H9 (cell line): ENCODE results near the gene MRRF. TPM values are rescaled to one million over a fixed set of nuclear protein-coding genes. Genes with fewer than 3 reads are reported as not detected.

Experiments
- DNase-seq: peaks from one replicate; pipeline ENCODE4 v3.0.0-alpha.2; 2017
- H2AFZ ChIP-seq: one replicate; pipeline ENCODE4 v1.6.1; 2013; ENCODE audit warnings: mild to moderate bottlenecking, low read length, control low read depth, moderate library complexity
- H2AK5ac ChIP-seq: 2 replicates; pipeline ENCODE4 v1.6.1; 2013; ENCODE audit warnings: low read length, control low read depth, mixed read lengths; ENCODE audit not compliant: insufficient read length
- H2BK120ac ChIP-seq: one replicate; pipeline ENCODE4 v1.6.1; 2013; ENCODE audit warnings: low read depth, mild to moderate bottlenecking, low read length, control low read depth, inconsistent platforms; ENCODE audit not compliant: poor library complexity, severe bottlenecking
- H2BK12ac ChIP-seq: 2 replicates; pipeline ENCODE4 v1.6.1; 2013; ENCODE audit warnings: low read length, control low read depth, mixed read lengths, low read depth; ENCODE audit not compliant: insufficient read length
- H2BK15ac ChIP-seq: 2 replicates; pipeline ENCODE4 v1.6.1; 2013; ENCODE audit warnings: low read depth, low read length, control low read depth
- H2BK20ac ChIP-seq: one replicate; pipeline ENCODE4 v1.6.1; 2013; ENCODE audit warnings: low read depth, mild to moderate bottlenecking, low read length, control low read depth, inconsistent platforms; ENCODE audit not compliant: poor library complexity, severe bottlenecking
- H2BK5ac ChIP-seq: 2 replicates; pipeline ENCODE4 v1.6.1; 2013; ENCODE audit warnings: low read length, control low read depth, mixed read lengths; ENCODE audit not compliant: insufficient read length
- H3K14ac ChIP-seq: 2 replicates; pipeline ENCODE4 v1.6.1; 2013; ENCODE audit warnings: low read length, control low read depth; ENCODE audit not compliant: insufficient read depth
- H3K18ac ChIP-seq: 2 replicates; pipeline ENCODE4 v1.6.1; 2013; ENCODE audit warnings: low read depth, mild to moderate bottlenecking, mixed read lengths, low read length, control low read depth; ENCODE audit not compliant: insufficient read length
- H3K23ac ChIP-seq: 2 replicates; pipeline ENCODE4 v1.6.1; 2013; ENCODE audit warnings: low read length, control low read depth, mixed read lengths, low read depth; ENCODE audit not compliant: insufficient read length
- H3K23me2 ChIP-seq: 2 replicates; pipeline ENCODE4 v1.6.1; 2013; ENCODE audit warnings: low read depth, mild to moderate bottlenecking, mixed read lengths, low read length, control low read depth; ENCODE audit not compliant: insufficient read length, poor library complexity, severe bottlenecking
- H3K27ac ChIP-seq: 2 replicates; pipeline ENCODE4 v1.5.1; 2013; ENCODE audit warnings: low read length, control low read depth, mixed read lengths, low read depth; ENCODE audit not compliant: insufficient read length
- H3K27me3 ChIP-seq: 2 replicates; pipeline ENCODE4 v1.6.1; 2013; ENCODE audit warnings: low read length, control low read depth, inconsistent platforms; ENCODE audit not compliant: insufficient read depth
- H3K4ac ChIP-seq: 2 replicates; pipeline ENCODE4 v1.6.1; 2013; ENCODE audit warnings: low read depth, mild to moderate bottlenecking, control low read depth, inconsistent platforms, low read length, moderate library complexity
- H3K4me1 ChIP-seq: 2 replicates; pipeline ENCODE4 v1.6.1; 2013; ENCODE audit warnings: low read length, control low read depth, inconsistent platforms; ENCODE audit not compliant: insufficient read depth
- H3K4me2 ChIP-seq: 2 replicates; pipeline ENCODE4 v1.6.1; 2013; ENCODE audit warnings: low read length, control low read depth, mixed read lengths; ENCODE audit not compliant: insufficient read length, insufficient read depth
- H3K56ac ChIP-seq: 2 replicates; pipeline ENCODE4 v1.6.1; 2013; ENCODE audit warnings: low read depth, mild to moderate bottlenecking, mixed read lengths, low read length, control low read depth; ENCODE audit not compliant: insufficient read length
- H3K79me1 ChIP-seq: 2 replicates; pipeline ENCODE4 v1.6.1; 2013; ENCODE audit warnings: low read depth, mild to moderate bottlenecking, moderate library complexity, low read length, control low read depth, inconsistent platforms; ENCODE audit not compliant: insufficient read depth, poor library complexity, severe bottlenecking
- H3K79me2 ChIP-seq: 2 replicates; pipeline ENCODE4 v1.6.1; 2013; ENCODE audit warnings: low read length, control low read depth, inconsistent platforms; ENCODE audit not compliant: insufficient read depth
- H3K9ac ChIP-seq: 2 replicates; pipeline ENCODE4 v1.6.1; 2013; ENCODE audit warnings: low read length, control low read depth, mixed read lengths; ENCODE audit not compliant: insufficient read length; ENCODE audit errors: extremely low read depth
- H3K9me3 ChIP-seq: one replicate; pipeline ENCODE4 v1.6.1; 2013; ENCODE audit warnings: low read depth, low read length, inconsistent platforms; ENCODE audit not compliant: control insufficient read depth
- H3T11ph ChIP-seq: one replicate; pipeline ENCODE4 v1.6.1; 2013; ENCODE audit warnings: mild to moderate bottlenecking, low read length, control low read depth, inconsistent platforms
- H4K20me1 ChIP-seq: one replicate; pipeline ENCODE4 v1.6.1; 2013; ENCODE audit not compliant: control insufficient read depth, insufficient read length, insufficient read depth
- H4K5ac ChIP-seq: 2 replicates; pipeline ENCODE4 v1.6.1; 2013; ENCODE audit warnings: low read depth, mild to moderate bottlenecking, mixed read lengths, low read length, control low read depth; ENCODE audit not compliant: insufficient read length
- H4K8ac ChIP-seq: replicated peaks from 2 replicates; pipeline ENCODE4 v1.6.1; 2013; ENCODE audit warnings: low read length, control low read depth, mixed read lengths, low read depth; ENCODE audit not compliant: insufficient read length
- H4K91ac ChIP-seq: 2 replicates; pipeline ENCODE4 v1.6.1; 2013; ENCODE audit warnings: low read depth, mild to moderate bottlenecking, moderate library complexity, mixed read lengths, low read length, control low read depth; ENCODE audit not compliant: insufficient read length
- H3K27ac Mint-ChIP-seq, 3 experiments: 2 replicates in 2 of 3; 3 replicates in 1 of 3; pipeline ENCODE4 v1.8.0; 2020 to 2021; ENCODE audit warnings: mixed read lengths in 3 of 3, mild to moderate bottlenecking in 1 of 3, moderate library complexity in 1 of 3
- H3K27me3 Mint-ChIP-seq: 2 replicates; pipeline ENCODE4 v1.8.0; 2021; ENCODE audit warnings: low read depth, mild to moderate bottlenecking, moderate library complexity, mixed read lengths
- H3K36me3 Mint-ChIP-seq, 3 experiments: 2 replicates in 2 of 3; 3 replicates in 1 of 3; pipeline ENCODE4 v1.8.0; 2020 to 2021; ENCODE audit warnings: low read depth in 3 of 3, mixed read lengths in 3 of 3; ENCODE audit not compliant: insufficient read depth in 1 of 3
- H3K4me1 Mint-ChIP-seq, 2 experiments: 2 replicates each; pipeline ENCODE4 v1.8.0; 2020; ENCODE audit warnings: mixed read lengths in 2 of 2
- H3K4me3 Mint-ChIP-seq, 2 experiments: 2 replicates in 1 of 2; 3 replicates in 1 of 2; pipeline ENCODE4 v1.8.0; 2020 to 2021; ENCODE audit warnings: mild to moderate bottlenecking in 2 of 2, mixed read lengths in 2 of 2, moderate library complexity in 1 of 2
- H3K9me3 Mint-ChIP-seq, 2 experiments: 2 replicates in 1 of 2; 3 replicates in 1 of 2; pipeline ENCODE4 v1.8.0; 2020; ENCODE audit warnings: mild to moderate bottlenecking in 2 of 2, mixed read lengths in 2 of 2, moderate library complexity in 1 of 2
- CTCF ChIP-seq: fragments of 200-600 bp; sonication (generic); conservative IDR thresholded peaks from 3 replicates; pipeline ENCODE4 v1.8.0; 2021; ENCODE audit warnings: antibody characterized with exemption, mild to moderate bottlenecking
- WGBS: extraction: QIAGEN DNeasy Blood & Tissue Kit; methylation state at CpG from one replicate; pipeline ENCODE4 v1.1.7; 2013; ENCODE audit warnings: missing lambda C conversion rate, low lambda C conversion rate, mixed read lengths; ENCODE audit not compliant: insufficient read length; ENCODE audit errors: extremely low coverage; 5-methylcytosine and 5-hydroxymethylcytosine counted together
- total RNA-seq: library from RNA; stranded (reverse); gene quantifications from 2 replicates; pipeline ENCODE4 v1.2.1, GENCODE V29; 2021

The MRRF gene
- total RNA-seq, 1 experiment from 2014 or later = 33.7 TPM

GRCh38 chr9:122307925-122308324 lies 43.2 kb downstream of the MRRF start:
- no peak overlapping the region for H2BK15ac ChIP-seq
- H2BK12ac ChIP-seq = no peak overlapping the region
- no peaks in the 10 kb centered on the region for H3K27me3 ChIP-seq
- H3K14ac ChIP-seq = no peak overlapping the region
- no peak overlapping the region for H2AFZ ChIP-seq
- no peak overlapping the region for H2BK120ac ChIP-seq
- no peaks in the 10 kb centered on the region for H3K4me1 ChIP-seq
- H3K79me2 ChIP-seq = no peaks in the 10 kb centered on the region
- no peaks in the 10 kb centered on the region for H4K20me1 ChIP-seq
- Mint-ChIP-seq H3K4me1 (0 out of 4 replicates have a peak, but pooled peaks cover 0 to 2% of the 10 kb centered on the region in 2 experiments), H3K27ac (no peak overlapping the region), H3K4me3 (no peak overlapping the region), H3K36me3 (peaks cover under 1 to 15% (median 10%) of the 10 kb centered on the region in 3 experiments; a peak in 5 of 7 replicates), H3K9me3 (no peaks in the 10 kb centered on the region), H3K27me3 (no peaks in the 10 kb centered on the region)
- H4K8ac ChIP-seq = no peak overlapping the region
- no peak overlapping the region for H3K4ac ChIP-seq
- no peaks in the 10 kb centered on the region for H3K23me2 ChIP-seq
- no peak overlapping the region for H4K91ac ChIP-seq
- H3K23ac ChIP-seq = no peak overlapping the region
- H4K5ac ChIP-seq = no peak overlapping the region
- no CpG with 5 or more reads among the region's 1 CpG for WGBS
- H3K4me2 ChIP-seq = no peak overlapping the region
- H3K79me1 ChIP-seq = no peaks in the 10 kb centered on the region
- no peak overlapping the region for H2BK20ac ChIP-seq
- no peaks in the 10 kb centered on the region for H3K9me3 ChIP-seq
- no peak overlapping the region for H3K9ac ChIP-seq
- H3K56ac ChIP-seq = no peak overlapping the region
- TF ChIP-seq CTCF = no peak
- no peak overlapping the region for H3T11ph ChIP-seq
- no peak overlapping the region for H2AK5ac ChIP-seq
- no peak for DNase-seq
- no peak overlapping the region for H3K27ac ChIP-seq
- H2BK5ac ChIP-seq = no peak overlapping the region
- H3K18ac ChIP-seq = no peak overlapping the region
